ENCODE results near the gene MPIG6B.

Gene MPIG6B

DNA sequence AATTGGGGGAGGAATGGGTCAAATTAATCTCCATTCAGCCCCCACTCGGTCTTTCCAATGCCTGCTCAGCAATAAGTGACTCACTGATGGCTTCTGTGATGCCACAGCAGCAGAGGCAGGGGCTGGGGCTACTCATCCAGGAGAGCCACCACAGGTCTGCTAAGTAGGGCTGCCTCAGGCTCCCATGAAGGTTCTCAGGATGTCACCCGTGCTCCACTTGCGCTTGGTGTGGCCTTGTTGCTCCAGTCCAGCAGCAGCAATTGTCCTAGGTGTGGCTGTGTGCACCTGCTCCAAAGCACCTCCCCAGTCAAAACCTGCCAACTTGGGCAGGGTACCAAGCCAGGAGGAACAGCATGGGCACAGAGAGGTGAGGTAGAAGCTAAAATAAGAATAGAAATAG, 1.0 kb upstream of the MPIG6B start:
- no peak for DNase-seq (ENCODE audit: low read depth)

DNA sequence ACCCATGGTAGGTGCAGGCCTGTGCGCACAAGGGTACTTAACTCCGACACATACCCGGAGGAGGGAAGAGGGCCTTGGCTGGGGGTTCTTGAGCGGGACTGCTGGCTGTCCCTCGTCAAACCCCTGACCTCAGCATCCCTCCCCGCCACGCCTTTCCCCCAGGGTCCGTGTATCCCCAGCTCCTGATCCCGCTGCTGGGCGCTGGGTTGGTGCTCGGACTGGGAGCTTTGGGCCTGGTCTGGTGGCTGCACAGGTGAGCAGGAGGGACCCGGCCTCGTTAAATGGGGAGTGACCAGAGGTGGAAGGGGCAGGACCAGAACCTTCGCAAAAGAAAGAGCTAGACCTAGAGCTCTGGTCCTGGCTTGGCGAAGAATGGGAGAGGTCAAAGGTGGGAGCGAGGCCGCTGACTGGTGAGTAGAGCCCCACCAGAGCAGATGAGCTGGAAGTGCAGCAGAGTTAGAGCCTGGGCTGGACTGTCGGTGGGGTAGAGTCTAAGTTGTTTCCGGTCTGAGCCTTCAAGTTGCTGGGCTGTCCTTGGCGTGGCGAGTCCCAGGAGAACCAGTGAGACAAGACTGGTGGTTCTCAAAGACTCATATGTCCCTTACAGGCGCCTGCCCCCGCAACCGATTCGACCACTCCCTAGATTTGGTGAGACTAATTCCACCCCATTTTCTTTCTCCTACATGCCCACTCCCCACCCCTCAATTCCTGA, 963 bp downstream of the MPIG6B start:
- no peak for DNase-seq (ENCODE audit: low read depth)

DNA sequence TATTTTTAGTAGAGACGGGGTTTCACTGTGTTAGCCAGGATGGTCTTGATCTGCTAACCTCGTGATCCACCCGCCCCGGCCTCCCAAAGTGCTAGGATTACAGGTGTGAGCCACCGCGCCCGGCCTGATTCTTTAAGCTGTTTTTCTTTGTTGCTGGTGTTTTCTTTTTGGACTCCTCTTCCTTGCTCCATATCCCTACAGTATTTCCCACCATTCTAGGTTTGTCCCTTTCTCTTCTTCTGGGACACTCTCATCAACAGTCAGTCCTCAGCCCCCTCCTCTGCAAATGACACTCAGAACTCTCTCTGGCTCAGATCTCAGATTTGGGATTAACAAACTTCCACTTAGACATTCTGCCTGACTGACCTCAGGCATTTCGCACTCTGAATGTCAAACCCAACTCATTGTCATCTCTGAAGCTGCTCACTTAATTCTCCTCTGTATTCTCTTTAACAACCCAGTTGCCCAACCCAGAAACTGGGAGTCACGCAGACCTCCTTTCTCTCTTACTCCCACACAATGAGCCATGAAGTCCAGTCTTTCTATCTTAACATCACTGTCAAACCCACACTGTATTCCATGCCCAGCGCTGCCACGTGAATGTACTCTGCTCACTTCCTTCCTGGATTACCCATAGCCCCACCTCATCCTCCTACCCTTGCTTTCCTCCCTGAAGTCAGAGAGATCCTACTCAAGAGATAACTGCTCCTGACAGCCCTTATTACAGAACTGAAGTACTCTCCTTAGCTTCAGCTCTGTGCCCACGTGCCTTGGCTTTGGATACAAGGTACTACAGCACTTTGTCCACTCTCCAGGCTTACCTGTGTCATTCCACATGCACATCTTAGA, 2.6 kb downstream of the MPIG6B start:
- no peak for DNase-seq (ENCODE audit: low read depth)

DNA sequence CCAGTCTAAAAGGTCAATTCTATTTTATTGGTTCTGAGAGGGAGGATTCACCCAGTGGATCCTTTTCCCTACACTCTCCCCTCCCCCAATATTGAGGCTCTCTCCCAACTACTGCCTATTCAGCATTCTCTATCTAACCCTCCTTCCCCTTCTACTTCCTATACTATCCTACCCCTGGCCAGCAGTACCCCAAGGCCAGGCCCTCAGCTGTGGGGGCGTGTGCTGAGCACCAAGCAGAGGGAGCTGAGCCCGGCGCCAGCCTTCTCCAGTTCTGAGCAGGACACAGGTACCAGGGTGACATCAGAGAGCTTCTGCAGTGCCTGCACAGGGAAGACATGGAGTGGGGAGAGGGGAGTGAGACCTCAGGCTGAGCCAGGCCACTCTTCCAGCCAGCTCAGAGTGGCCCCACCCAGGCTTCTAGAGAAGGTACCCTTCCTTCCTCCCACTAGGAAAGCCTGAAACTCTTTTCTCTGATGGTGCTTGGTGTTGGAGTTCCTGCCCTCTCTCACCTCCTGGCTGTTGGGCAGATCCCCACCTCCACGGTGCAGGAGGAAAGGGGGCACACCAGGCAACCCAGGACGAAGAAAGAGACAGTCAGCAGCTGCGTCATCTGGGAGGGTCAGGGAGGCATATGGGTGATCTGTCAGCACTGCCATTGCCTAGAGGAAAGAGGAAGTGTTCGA, 4.0 kb downstream of the MPIG6B start:
- DNase-seq (ENCODE audit: low read depth), result no peak

DNA sequence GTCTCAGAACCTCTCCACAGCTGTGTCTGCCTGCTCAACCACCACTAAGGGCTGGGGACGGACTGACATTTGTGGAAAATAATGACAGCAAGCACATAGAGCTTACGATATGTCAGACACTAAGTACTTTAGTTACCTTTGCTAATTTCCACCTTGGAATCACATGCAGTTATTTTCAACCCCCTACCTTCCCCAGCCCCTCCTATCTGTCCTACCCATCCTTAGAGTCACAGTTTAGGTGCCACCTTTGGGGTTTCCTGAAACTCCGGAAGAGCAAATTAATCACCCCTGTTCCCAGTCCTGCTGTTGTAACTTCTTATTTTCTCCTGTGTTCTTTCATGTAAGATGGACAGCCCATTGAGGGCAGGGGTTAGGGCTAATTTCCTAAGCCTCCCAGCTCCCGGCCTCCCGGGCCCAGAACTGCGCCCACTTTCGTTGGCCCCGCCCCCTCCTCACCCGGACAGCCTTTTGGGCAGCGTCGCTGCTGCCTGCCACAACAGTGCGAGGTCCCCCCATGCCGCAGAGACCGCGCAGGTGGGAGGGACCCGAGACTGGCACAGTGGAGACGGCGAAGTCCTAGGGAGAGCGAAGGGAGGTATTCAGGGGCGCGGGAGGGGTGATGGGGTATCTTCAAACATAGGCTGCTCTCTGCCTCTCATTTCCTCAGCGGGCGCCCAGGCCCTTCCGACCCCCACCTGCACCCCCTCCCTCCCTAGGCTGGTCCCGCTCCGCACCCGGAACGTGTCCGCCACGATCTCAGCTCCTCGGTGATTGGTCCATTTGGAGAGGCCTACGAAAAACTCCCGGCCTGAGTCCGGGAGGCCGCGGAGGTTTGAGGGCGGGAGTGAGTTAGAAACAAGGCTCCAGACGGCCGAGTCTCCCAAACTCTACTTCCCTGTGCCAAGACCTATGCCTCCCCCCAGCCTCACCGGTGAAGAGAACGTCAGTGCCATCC, 4.8 kb downstream of the MPIG6B start:
- no peak for DNase-seq (ENCODE audit: low read depth)

DNA sequence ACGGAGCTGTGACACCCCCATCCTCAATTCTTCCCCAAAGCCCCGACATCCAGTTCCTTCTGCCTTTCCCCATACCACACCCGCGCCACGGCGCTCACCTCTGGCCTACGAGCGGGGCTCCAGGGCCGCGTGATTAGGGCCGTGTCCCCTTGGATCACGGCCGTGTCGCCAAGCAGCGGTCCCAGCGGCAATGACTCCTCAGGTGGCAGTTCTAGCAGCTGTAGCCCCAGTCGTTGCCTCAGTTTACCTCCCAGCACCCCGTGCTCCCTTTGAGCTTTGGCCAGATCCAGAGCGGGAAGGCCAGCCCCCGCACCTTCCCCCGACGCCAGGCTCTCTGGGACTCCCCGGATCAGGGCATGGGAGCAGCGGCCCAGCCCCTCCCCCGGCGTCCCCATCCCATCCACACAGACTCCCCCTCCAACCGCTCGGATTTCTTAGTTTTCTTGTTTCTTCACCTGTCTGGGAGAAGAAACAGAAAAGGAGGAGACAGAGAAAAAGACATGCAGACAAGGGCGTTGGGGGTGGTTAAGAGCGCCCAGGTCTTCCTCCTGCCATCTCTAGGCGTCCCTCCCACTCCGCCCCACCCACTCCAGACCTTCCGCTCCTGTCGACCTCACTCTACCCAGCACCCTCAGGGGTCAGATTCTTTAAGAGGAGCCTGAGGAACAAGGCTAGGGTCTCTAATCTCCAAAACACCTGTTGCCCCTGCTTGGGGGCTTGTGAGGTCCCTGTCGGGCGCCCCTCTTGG, 5.8 kb downstream of the MPIG6B start, which contains the start of gene DDAH2:
TSS of gene DDAH2 (minus strand) at position 533 of the 748 bp plus-strand sequence. CDS start at position 395, 138 bp downstream.
- no peak for DNase-seq (ENCODE audit: low read depth)

DNA sequence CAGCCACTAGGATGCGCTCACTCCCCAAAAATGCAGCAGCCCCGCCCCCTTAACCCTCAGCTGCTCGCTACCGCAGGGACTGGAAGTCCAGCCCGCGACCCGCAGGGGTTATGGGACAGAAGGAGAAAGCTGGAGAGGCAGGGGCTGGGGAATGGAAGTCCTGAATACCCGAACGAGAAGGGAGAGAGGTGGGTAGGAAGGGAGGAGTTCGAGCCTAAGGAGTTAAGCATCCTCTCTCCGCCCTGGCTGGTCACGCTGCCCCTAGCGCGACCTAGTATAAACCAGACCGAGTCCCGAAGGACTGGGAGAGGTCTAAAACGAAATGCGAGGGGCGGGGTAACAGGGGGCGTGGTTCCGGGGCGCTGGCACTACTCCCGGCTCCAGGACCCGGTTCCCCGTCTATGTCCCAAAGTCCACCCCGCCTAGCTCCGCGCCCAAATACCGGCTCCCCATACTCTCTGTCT, 6.4 kb downstream of the MPIG6B start:
- peak; percentile 92 for DNase-seq (ENCODE audit: low read depth)

DNA sequence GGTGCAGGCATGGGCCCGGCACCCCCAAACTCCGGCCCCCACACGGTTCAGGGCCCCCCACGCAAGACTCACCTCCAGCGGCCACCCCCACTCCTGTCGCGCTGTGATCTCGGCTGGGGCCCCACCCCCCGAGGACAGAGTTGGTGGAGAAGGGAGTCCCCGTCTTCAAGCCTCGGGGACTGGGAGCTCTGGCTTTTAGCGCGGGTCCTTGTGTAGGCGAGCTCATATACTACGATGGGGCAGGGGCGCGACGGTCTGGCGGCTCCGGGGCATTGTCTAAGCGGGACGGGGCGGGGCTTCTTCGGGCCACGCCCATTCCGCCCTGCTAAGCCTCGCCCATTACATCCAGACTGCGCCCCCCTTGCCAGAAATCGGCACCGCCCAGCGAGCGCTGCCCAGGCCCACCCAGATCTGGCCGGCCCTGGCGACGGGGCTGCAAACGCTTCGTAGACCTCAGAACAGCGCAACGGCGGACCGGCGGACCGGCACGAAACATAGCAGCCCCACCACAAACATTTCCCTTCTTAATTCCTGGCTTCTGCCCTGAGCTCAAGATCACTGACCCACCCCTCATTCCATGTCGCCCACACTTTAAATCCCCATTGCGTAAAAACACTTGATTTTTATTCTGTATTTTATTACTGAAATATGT, 6.9 kb downstream of the MPIG6B start:
- DNase-seq (ENCODE audit: low read depth), result peak; percentile 94

DNA sequence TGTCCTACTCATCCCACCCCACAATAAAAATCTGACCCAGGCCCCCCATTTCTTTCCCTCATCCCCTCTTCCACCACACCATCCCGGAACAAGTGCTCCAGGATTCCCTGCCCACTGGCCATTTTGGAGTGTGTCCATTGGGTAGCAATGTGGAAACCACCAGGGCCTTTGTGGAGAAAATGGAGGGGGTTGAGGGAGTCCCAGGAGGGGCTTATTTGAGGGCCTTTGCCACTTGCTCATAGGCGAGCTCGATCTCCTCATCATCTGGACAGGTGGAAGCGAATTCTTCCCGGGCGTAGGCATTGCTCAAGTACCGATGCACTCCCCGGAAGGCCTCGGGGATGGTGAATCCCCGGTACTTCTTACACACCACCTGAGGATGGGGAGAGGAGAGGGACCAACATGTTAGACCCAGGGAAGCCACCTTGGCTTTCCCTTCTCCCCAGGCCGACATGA, 7.5 kb downstream of the MPIG6B start:
- no peak for DNase-seq (ENCODE audit: low read depth)

DNA sequence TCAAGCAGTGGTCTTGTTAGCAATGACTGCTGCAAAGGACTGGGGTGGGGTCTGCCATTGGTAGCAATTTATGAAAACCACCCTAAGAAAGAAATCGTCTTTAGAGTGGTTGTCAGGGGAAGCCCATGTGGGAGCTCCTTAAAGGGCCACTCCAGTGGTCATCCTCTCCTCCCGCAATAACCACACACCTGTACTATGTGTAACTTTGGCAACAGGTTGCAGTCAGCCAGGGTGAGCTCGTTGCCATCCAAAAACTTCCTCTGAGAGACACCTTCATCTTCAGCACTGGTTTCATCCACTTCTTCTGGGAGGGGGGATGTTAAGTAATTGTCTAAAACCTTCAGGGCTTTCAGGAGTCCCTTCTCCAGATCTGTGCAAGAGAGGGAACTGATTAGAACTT, 8.9 kb downstream of the MPIG6B start:
- no peak for DNase-seq (ENCODE audit: low read depth)

DNA sequence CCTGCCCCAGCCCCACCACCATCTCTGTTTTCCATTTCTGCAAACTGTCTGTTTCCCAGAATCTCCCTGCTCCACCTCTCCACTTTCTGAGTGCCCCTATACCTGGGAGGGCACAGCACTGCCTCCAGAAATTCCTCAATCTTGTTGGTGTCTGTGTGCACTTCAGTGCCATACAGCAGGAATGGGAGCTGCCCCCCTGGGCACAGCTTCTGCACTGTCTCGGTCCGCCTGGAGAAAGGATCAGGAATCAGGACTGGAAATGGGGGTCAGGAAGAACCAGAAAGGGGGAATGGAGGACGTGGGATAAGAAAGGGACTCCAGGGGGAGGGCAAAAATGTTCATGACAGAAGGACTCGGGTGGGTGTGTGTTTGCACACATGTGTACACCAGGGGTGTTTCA, 10.6 kb downstream of the MPIG6B start:
- no peak for DNase-seq (ENCODE audit: low read depth)

DNA sequence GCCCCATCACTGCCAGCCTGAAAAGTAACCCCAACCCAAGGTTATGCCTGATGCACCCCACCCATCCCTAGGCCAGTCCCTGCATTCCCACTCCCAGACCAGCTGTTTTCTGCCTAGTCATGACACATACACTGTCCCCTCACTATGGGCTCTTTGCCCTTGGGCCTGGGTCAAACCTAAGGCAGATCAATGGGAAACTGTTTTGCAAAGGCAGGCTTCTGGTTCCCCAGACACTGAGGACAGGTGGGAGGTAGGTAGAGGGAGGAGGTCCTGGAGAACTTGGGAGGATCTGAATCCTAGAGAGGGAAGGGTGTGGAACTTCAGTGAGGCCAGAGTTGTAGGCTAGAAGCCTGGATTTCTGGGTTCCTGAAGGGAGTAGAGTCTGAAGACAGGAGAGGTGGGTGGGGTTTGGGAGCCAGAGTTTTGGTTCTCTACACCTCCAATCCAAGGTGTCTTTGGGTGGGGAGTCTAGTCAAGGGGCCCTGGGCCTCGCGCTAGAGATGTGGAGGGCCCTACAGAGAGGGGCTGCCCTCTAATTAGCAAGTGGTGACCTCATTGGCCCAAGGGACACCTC, 11.2 kb downstream of the MPIG6B start:
- no peak for DNase-seq (ENCODE audit: low read depth)

DNA sequence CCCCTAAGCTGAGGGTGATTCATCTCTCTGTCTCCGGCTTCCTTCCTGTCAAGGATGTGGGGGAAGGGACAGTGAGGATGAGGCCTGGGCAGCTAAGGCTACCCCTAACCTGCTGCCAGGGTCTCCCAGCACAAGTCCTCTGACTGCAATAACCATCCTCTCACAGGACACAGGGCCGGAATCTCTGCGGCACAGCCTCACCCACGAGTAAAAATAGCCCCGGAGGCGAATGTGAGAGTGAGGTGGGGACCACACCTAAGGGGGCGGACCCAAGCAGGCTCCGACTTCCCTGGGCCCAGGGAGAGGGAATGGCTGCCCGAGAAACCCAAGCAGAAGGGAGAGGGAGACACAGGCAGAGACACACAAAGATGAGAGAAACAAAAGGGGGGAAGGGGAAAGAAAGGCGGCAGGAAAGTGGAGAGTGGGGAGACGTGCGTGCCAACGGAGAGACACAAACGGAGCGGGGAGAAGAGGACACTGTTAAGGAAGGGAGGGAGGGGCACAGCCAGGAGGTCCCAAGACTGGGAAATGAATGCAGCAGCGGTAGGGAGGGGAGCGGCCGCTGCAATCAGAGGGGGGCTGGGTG, 11.7 kb downstream of the MPIG6B start:
- DNase-seq (ENCODE audit: low read depth), result peak; percentile 91

DNA sequence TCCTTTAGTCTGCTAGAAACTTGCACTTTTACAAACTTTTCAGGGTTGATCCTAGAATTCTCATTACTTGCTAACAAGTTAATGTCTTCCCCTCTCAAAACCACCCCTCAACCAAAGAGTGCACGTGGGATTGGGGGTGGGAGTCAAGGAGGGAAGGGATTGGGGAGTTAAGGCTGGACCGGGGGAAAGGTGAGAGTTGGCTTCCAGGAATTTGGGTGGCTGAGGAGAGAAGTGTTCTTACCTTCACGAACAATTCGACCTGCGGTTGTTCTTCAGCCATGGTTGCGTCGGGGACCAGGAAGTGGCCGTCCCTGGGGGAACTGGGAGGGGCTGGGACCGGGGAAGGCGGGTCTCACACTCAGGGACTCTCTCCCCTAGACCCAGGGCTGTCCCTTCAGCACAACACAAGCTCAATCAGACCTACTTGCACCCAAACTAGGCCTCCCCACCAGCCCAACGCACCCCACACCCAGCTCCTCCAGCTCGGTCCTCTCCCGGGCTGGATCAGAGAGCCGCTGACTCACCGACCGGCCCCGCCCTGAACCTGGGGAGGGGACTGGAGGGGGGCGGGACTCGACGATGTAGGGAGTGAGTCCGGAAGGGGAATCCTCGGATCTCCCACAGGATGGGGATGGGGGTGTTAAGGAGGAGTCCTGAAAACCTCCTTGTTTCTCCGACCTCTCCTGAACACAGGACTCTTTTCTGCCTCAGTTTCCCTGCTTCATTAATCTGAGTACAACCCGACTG, 13.0 kb downstream of the MPIG6B start, which contains the start of gene CLIC1:
TSS of gene CLIC1 (minus strand) at position 510 of the 747 bp plus-strand sequence. CDS start at position 280, 230 bp downstream.
- peak; percentile 93 for DNase-seq (ENCODE audit: low read depth)

DNA sequence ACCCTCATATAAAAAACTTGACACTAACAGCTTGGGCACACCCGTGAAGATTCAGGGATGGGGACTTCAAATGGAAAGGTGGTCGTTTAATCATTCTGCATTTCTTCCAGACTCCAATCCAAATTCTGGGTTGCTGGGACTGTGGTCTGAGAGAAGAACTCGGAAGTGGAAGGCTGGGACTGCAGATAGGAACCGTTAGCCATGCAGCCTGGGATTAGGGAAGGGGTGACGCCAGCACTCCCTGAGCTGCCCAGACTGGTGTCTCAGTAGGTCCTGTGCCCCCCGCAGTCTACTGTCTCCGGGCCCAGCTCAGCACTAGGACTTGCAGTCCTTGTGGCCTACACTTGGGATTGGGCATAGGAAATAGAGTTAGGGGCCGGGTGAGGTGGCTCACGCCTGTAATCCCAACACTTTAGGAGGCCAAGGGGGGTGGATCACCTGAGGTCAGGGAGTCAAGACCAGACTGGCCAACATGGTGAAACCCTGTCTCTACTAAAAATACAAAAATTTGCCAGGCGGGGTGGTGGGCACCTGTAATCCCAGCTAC, 13.7 kb downstream of the MPIG6B start:
- no peak for DNase-seq (ENCODE audit: low read depth)

DNA sequence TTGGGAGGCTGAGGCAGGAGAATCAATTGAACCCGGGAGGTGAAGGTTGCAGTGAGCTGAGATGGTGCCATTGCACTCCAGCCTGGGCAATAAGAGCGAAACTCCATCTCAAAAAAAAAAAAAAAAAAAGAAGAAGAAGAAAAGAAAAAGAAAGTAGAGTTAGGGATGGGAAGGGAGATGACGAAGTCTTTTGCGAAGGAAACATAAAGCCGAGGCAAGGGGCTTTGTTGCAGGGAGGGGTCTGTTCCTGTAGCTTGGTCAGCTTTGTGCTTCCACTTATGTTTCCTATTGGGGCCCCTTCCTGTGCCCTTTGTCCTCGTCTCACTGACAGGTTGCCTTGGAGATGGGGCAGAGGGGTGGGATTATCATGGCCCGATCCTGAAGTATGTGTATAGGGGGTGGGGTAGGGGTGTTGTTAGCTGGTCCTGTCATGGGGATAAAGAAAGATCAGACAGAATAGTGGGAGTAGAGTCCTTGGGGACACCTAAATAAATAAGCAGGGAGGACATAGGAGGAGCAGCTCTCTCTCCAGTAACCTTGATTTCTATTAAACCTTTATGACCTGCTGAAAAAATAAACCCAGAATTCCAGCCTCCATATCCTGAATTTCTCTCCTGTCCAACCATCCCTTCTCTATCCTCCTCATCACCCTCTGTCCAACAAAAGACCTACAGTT, 14.3 kb downstream of the MPIG6B start:
- no peak for DNase-seq (ENCODE audit: low read depth)
